HG03097 (cell line): ENCODE data around the gene ZNF80.
A peak's percentile ranks its signal among the peaks of the same experiment; 100 is the strongest.
"Not testable (repeated sequence)": the region's sequence is repeated elsewhere in the genome, so short reads cannot be mapped to it uniquely, and the experiment has no call there.

Experiments used
- ATAC-seq: cut with Tn5 transposase; IDR thresholded peaks from one replicate; pipeline ENCODE4 v1.9.1; 2021; ENCODE audit not compliant: unreplicated experiment, low FRiP score

The ZNF80 gene

DNA sequence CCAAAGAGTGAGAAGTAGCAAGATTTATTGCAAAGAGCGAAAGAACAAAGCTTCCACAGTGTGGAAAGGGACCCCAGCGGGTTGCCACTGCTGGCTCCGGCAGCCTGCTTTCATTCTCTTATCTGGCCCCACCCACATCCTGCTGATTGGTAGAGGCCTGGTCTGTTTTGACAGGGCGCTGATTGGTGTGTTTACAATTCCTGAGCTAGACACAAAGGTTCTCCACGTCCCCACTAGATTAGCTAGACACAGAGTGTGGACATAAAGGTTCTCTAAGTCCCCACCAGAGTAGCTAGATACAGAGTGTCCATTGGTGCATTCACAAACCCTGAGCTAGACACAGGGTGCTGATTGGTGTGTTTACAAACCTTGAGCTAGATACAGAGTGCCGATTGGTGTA, at the start of gene ZNF80:
TSS of gene ZNF80 (minus strand) at position 101 of the 400 bp plus-strand sequence. CDS start 504 bp downstream, outside the sequence.
- ATAC-seq: not testable (repeated sequence)

DNA sequence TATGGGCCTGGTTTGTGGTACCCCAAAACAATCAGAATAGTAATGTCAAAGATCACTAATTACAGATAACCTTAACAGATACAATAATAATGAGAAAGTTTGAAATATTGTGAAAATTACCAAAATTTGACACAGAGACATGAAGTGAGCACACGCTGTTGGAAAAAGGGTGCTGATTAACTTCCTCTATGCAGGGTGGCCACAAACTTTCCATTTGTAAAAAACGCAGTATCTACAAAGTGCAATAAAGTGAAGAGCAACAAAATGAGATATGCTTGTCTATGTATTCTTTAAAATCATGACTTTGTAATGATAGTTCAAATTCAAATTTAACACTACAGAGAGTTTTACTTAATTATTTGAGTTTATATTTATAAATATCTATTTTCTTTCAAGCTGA, 48.9 kb upstream of the ZNF80 start:
- no peak for ATAC-seq

DNA sequence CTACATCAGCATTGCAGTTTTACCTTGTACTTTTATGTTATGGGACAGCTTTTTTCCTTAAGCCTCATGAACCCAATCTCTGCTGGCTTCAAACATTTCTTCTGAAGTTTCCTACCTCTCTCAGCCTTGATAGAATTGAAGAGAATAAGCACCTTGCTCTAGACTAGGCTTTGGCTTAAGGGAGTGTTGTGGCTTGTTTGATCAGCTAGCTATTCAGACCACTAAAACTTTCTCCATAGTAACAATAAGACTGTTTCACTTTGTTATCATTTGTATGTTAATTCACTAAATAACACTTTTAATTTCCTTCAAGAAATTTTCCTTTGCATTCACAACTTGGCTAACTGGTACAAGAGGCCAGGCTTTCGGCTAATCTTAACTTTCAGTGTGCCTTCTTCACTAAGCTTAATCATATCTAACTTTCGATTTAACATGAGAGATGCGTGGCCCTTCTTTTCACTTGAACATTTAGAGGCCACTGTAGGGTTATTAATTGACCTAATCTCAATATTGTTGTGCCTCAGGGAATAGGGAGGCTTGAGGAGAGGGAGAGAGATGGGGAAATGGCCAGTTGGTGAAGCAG, 48.4 kb upstream of the ZNF80 start:
- ATAC-seq: no peak

DNA sequence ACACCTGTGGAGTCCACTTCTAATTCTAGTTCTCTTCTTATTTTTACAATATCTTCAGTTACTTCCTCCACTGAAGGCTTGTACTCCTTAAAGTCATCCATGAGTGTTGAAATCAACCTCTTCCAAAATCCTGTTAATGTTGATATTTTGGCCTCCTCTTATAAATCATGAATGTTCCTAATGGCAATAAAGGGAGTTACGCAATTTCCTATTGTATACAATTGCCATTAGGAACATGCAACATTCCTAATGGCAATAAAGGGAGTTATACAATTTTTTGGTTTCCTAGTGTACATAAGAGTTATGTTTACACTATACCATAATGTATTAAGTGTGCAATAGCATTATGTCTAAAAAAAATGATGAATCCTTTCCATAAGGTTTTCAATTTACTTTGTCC, 47.3 kb upstream of the ZNF80 start:
- ATAC-seq: no peak

DNA sequence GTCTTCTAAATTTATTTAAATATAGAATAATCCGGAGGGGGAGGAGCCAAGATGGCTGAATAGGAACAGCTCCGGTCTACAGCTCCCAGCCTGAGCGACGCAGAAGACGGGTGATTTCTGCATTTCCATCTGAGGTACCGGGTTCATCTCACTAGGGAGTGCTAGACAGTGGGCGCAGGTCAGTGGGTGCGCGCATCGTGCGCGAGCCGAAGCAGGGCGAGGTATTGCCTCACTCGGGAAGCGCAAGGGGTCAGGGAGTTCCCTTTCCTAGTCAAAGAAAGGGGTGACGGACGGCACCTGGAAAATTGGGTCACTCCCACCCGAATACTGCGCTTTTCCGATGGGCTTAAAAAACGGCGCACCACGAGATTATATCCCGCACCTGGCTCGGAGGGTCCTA, 39.5 kb upstream of the ZNF80 start:
- ATAC-seq: not testable (repeated sequence)

DNA sequence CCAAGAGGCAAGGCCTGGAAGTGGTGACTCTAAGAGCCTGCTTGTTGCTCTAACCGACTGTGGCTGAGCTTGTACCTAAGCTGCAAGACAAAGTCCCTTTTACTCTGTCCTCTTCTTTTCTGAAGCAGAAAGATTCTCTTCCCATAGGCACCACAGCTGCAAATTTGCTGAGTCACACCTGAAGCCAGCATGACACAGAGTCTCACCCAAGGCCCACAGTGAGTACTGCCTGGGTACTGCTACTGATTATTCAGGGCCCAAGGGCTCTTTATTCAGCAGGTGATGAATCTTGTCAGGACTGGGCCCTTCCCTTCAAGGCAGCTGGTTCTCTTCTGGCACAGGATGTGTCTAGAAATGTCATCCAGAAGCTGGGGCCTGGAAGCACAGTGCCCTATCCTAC, 37.6 kb upstream of the ZNF80 start:
- no peak for ATAC-seq

DNA sequence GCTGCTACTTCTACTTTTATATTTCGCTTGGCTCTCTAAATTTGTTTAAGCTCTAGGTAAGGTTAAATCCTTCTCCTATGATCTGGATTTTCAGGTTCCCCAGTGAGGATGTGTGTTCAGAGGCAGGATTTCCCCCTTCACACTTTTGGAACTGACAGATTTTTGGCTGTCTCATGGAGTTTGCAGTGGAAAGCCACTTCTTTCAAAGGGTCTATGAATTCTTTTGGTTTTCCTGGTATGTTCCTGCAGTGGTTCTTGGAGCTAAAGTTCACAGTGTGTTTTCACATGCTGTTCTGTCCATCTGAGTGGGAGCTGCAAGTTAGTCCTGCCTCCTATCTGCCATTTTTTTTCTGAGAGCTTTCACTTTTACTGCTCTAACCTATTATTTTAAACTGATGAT, 34.9 kb upstream of the ZNF80 start:
- ATAC-seq: no peak

DNA sequence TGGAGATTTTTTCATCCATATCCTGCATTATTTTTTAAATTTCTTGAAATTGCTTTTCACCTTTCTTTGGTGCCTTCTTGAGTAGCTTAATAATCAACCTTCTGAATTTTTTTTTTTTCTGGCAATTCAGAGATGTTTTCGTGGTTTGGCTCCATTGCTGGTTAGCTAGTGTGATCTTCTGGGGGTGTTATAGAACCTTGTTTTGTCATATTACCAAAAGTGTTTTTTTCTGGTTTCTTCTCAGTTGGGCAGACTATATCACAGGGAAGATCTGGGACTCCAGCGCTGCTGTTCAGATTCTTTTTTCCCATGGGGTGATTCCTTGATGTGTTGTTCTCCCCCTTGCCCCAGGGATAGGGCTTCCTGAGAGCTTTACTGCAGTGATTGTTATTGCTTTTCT, 32.6 kb upstream of the ZNF80 start:
- no peak for ATAC-seq

DNA sequence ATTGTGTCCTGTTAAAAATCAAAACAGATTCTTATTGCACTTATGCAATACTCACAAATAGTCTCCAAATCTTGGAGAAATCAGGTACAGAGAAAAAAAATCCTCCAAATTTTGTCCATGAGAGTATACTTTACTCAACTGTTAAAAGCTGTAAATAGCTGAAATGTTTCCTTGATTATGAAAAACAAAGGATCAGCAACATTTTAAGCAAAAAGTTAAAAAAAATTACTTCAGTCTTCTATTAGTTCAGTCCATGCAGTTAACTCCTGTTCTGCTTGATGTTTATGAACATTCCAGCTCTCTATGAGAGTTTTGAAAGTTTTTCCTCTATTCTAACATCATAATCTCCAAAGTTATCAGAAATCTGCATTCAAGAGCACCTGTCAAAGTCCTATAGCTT, 22.8 kb upstream of the ZNF80 start:
- ATAC-seq: no peak

DNA sequence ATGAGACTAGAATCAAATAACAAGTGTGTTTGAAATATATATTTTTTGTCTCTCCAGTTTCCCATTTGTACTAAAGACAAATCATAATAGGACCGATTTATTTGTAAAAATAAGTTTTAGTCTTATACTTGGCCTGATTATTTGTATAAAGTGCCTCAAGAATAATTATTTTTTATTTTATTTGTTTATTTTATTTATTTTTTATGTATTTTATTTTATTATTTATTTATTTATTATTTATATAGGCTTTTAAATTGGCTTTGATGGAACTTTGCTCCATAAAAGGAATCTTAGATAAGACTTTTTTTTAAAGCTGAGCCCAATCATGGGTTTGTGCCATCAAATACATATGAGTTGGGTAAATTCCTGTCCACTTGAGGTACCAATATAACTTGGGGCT, 22.2 kb upstream of the ZNF80 start:
- no peak for ATAC-seq

DNA sequence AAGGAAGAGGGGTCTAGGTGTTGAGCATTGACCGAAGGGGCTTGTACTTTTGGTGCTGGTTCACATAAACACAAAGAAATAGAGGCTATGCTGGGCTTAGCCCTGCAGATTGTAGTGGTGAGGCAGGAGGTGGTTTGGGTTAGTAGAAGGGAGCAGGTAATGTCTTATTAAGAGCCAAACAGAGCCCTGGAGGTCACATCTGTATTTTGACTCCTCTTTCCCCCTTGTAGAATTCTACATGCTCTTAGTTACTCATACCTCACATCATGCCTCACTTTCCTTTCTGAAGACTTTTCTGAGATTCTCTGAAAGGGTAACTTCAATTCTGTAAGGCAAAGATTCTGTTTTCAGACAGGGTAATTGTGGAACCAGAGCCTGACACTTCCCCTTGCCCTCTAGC, 16.1 kb upstream of the ZNF80 start:
- no peak for ATAC-seq

DNA sequence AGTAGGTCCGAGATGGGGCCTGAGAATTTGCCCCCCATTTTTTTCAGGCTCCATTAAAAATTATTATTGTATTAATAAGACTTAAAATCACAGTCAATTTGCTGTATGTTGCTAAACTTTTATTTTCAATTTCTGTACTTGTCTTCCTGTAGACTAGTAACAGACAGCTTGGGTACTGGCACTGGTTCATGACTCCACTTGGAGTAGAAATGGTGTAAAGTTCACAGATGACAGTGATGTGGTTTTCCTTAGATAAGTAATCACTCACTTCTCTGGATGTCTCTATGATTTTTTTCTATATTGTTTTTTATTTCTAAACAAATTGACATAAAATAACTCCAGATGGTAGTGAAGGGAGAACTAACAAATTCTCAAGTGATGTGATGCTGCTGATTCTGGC, 15.6 kb upstream of the ZNF80 start:
- no peak for ATAC-seq

DNA sequence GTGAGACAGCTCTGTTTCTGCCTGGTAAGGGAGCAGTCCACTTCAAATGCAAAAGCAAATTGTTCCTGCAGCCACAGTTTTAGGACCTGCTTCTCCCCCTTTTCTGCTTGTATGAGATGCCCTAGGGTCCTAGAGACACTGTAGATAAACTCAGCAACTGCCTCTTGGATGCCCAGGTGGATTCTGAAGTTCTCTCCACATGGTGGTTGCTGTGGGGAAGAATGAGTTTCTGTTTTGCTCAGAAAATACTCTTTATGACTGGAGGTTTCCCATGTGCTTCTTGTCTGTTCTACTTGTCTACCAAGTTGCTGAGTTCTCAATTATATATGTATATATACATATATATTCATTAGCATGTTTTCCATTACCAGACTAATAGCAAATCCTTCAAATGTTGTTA, 5.6 kb upstream of the ZNF80 start:
- peak; percentile 94 for ATAC-seq

DNA sequence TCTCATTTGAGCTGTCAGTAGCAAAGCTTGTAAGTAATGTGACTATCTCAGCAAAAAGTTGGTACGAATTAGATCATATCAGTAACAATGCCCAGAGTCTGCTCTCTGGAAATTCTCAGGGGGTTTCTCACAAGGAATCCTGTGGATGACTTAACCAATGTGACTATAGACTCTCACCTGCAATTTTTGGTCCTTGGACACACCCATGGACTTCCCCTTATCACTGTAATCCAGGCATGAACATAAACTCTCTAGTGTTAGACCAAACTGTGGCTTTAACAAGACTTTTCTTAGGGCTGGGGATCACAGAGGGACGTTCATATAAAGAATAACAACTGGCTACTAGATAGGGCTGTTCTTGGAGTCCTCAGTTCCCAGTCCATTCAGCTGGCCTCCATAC, 3.9 kb upstream of the ZNF80 start:
- ATAC-seq: no peak

DNA sequence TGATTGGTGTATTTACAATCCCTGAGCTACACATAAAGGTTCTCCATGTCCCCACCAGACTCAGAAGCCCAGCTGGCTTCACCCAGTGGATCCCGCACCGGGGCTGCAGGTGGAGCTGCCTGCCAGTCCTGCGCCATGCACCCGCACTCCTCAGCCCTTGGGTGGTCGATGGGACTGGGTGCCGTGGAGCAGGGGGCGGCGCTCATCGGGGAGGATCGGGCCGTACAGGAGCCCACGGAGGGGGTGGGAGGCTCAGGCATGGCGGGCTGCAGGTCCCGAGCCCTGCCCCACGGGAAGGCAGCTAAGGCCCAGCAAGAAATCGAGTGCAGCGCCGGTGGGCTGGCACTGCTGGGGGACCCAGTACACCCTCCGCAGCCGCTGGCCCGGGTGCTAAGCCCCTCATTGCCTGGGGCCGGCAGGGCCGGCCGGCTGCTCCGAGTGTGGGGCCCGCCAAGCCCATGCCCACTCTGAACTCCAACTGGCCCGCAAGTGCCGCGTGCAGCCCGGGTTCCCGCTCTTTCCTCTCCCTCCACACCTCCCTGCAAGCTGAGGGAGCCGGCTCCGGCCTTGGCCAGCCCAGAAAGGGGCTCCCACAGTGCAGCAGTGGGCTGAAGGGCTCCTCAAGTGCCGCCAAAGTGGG, 888 bp upstream of the ZNF80 start:
- ATAC-seq: not testable (repeated sequence)

DNA sequence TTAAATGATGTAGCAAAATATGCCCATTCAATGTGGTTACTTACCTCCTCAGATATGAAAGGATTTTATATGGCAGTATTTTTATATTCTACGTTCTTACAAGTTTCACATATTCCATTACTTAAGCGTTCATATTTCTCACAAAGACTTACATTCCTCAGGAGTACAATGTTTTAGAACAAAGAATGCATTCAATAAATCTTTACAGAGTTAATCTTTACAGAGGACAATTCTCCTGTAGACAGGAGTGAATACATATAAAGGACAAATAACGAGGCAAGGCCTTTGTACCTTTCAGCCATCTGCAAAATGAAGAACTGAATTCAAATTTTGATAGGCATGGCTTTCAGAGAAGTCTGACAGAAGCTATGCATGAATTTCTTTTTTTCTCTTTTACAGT, 1.9 kb downstream of the ZNF80 start:
- ATAC-seq: no peak

DNA sequence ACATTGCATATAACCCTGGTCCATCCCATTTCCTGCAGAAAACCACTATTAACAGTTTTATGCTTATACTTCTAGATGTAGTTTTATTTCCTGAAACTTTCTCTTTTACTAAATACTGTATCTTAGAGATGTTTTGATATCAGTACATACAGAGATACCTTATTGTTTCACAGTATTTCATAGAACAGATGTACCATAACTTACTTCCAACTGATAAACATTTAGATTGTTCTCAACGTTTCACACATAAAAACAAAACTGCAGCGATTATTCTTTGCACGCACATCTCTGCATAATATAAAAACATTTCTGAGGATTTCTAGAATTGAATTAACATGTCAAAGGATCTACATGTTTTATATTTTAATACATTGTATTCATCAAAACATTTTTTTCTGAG, 2.6 kb downstream of the ZNF80 start:
- no peak for ATAC-seq

DNA sequence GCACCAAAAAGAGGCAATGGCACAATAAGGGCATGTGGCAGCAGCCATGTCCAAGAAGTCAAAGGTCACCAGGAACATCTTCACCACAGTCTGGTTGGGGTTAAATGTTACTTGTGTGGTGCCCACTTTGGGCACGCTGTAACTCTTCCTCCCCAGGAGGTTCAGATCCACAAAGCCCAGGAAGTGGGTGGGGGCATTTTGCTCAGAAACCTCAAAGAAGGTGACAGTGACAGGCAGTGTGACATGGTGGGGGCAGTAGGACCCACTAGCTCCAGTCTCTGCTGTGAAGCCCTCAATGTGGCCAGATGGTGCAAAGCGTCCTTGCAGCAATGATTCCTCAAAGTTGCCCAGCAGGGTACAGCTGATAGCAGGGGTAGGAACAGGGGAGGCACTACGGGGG, 5.8 kb downstream of the ZNF80 start:
- ATAC-seq: no peak

DNA sequence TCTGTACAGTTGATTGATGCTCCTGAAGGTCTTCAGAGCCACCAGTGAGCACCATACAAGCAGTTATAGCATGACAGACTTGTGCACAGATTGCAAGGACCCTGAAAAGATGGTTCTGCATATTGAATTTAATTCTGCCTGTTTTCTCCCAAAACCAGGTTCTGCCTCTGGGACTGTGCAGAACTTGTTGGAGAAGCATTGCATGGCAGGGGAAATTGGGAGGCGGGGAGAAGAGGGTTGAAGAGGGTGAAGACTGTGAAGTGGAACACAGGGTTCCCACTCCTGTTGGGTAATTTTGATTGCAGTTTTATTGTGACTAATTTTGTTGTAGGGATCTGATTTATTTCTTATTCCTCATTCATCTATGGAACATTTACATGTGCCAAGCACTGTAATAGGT, 10.3 kb downstream of the ZNF80 start:
- no peak for ATAC-seq

DNA sequence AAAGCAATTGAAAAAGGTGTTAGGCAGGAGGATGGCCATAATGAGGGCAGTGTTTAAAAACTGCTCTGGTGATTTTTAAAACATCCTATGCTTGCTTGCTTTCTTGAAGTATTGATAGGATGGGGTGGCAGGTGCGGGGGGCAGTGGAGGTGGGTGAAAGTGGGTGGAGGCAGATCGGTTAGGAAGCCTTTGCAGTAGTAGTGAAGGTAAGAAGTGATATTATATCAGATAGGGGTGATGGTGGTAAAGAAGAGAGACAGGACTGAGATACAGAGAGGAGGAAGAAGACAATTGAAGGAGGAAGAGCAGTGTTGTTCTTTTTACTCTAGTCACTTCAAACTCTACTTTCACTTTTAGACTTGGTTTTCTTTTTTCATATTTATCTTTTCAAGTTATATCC, 11.1 kb downstream of the ZNF80 start:
- ATAC-seq: no peak

DNA sequence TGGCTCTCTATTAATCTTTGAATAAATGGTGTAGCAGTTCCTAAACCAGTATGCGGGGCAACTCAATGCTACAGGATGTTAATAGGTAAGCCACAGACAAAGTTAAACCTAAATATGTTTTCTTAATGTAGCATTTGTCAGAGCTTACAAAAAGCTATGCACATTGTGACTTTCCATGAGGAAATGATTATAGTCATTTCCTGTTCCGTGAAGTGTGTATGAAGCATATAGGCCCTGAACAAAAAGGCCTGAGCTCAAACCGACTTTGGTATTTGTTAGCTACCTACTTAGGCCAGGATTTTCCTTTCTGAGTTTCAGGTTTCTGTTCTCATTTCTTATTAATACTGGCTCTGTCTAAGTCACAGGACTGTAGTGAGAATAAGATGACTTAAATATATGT, 14.2 kb downstream of the ZNF80 start:
- peak; percentile 86 for ATAC-seq

DNA sequence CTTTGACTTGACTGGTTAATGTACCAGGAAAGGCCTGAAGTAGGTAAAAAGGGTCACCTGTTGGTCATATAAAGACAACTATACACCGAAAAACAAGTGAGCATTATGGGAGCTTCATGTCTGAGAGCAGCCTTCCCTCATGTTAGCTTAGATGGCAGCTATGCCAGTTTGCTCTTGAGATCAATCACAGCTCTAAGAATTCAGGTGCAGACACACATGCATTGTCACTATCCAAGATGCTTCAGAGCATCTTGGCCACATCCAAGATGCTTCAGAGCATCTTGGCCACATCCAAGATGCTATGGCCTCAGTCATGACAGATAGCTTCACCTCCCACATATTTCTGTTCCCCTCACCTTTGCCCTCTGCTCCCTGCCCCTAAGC, 15.5 kb downstream of the ZNF80 start:
- ATAC-seq: no peak
